Tibial nerve (tissue), 4 donors: ENCODE measurements around the gene PAGR1.

Experiments used
- EP300 ChIP-seq, 2 donors: sonication (generic); formaldehyde crosslinking; IDR thresholded peaks; one replicate each; pipeline ENCODE4 v1.6.1; 2017; ENCODE audit warnings: antibody characterized with exemption in 2 of 2, mild to moderate bottlenecking in 1 of 2
- TF ChIP-seq, protein P1 (sequence below), 5 experiments: fragments of 200-600 bp in 3 of 5; fragments of 450-650 bp in 2 of 5; sonication (generic) in 3 of 5; IDR thresholded peaks; one replicate each; pipeline ENCODE4 v1.5.1; 2016 to 2019; ENCODE audit warnings: antibody characterized with exemption in 5 of 5, mild to moderate bottlenecking in 3 of 5, moderate library complexity in 2 of 5

DNA sequence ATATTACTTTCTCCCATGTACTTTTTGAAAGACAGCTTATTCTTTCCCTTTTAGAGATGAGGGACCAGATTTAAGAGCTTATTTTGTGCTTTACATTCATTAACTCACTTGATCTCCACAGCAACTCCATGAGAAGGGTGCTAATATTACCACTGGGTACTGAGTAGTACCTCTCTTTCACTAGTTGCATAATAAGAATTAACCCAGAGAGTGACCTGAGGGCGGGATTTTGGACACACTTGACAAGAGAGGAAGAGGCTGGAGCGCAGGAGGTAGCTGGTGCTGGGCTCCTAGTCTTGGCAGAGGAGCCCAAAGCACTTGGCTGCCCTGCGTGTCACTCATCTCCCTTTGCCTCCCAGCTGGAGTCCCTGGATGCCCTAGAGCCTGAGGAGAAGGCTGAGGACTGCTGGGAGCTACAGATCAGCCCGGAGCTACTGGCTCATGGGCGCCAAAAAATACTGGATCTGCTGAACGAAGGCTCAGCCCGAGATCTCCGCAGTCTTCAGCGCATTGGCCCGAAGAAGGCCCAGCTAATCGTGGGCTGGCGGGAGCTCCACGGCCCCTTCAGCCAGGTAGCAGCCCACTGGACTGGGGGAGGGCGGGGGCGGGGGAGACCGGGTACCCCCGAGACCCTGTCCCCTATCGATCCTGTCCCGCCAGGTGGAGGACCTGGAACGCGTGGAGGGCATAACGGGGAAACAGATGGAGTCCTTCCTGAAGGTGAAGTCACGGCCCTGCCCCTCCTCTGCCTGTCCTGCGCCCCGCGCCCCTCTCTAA, 11.3 kb upstream of the PAGR1 start:
- TF ChIP-seq, protein P1, sequence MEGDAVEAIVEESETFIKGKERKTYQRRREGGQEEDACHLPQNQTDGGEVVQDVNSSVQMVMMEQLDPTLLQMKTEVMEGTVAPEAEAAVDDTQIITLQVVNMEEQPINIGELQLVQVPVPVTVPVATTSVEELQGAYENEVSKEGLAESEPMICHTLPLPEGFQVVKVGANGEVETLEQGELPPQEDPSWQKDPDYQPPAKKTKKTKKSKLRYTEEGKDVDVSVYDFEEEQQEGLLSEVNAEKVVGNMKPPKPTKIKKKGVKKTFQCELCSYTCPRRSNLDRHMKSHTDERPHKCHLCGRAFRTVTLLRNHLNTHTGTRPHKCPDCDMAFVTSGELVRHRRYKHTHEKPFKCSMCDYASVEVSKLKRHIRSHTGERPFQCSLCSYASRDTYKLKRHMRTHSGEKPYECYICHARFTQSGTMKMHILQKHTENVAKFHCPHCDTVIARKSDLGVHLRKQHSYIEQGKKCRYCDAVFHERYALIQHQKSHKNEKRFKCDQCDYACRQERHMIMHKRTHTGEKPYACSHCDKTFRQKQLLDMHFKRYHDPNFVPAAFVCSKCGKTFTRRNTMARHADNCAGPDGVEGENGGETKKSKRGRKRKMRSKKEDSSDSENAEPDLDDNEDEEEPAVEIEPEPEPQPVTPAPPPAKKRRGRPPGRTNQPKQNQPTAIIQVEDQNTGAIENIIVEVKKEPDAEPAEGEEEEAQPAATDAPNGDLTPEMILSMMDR (IDR thresholded peaks at IDR 0.05) = no peak
- no peak for TF ChIP-seq EP300 (IDR thresholded peaks at IDR 0.05)
